A549 (cell line): ENCODE results near the gene S1PR2.

Experiments
- BCL3 ChIP-seq: fragments of >200 bp; sonication (Bioruptor Twin); formaldehyde crosslinking; IDR thresholded peaks from 3 replicates; pipeline ENCODE4 v1.6.1; 2016
- CEBPB ChIP-seq, 2 experiments: fragments of >200 bp in 1 of 2; sonication (Bioruptor Twin) in 1 of 2; formaldehyde crosslinking in 1 of 2; IDR thresholded peaks; 2 replicates each; pipeline ENCODE4 v1.6.1; 2012 to 2016
- CHD2 ChIP-seq: fragments of 150-350 bp; IDR thresholded peaks from 2 replicates; pipeline ENCODE4 v1.6.1; 2014; ENCODE audit warnings: low read length; ENCODE audit not compliant: partially characterized antibody
- EHMT2 ChIP-seq: fragments of 200-600 bp; sonication (generic); IDR thresholded peaks from 2 replicates; pipeline ENCODE4 v1.6.1; 2016; ENCODE audit warnings: antibody characterized with exemption, low read depth, mild to moderate bottlenecking, moderate library complexity
- EP300 ChIP-seq, 2 experiments: fragments of >200 bp; sonication (Bioruptor Twin); formaldehyde crosslinking; IDR thresholded peaks; 2 replicates in 1 of 2; 3 replicates in 1 of 2; pipeline ENCODE4 v1.6.1; 2016 to 2017
- HOXA7 ChIP-seq: fragments of 250-450 bp; sonication (Bioruptor Pico); IDR thresholded peaks from 2 replicates; pipeline ENCODE4 v1.5.0; 2020; ENCODE audit warnings: mild to moderate bottlenecking, moderate library complexity
- HOXB5 ChIP-seq: fragments of 250-450 bp; sonication (Bioruptor Pico); IDR thresholded peaks from 2 replicates; pipeline ENCODE4 v1.5.0; 2020; ENCODE audit warnings: mild to moderate bottlenecking, moderate library complexity
- MAFK ChIP-seq: fragments of 450-650 bp; IDR thresholded peaks from 2 replicates; pipeline ENCODE4 v1.6.1; 2014; ENCODE audit not compliant: partially characterized antibody
- RCOR1 ChIP-seq: fragments of 150-350 bp; IDR thresholded peaks from 2 replicates; pipeline ENCODE4 v1.6.1; 2014; ENCODE audit warnings: antibody characterized with exemption, low read length, low read depth
- RFX5 ChIP-seq: fragments of 450-650 bp; IDR thresholded peaks from 2 replicates; pipeline ENCODE4 v1.7.1; 2014; ENCODE audit warnings: antibody characterized with exemption, mild to moderate bottlenecking, moderate library complexity
- SMC3 ChIP-seq: fragments of >200 bp; sonication (Bioruptor Twin); formaldehyde crosslinking; IDR thresholded peaks from 3 replicates; pipeline ENCODE4 v1.6.1; 2018; ENCODE audit warnings: inconsistent platforms
- TF ChIP-seq, protein P1 (sequence below): fragments of >200 bp; sonication (Bioruptor Twin); formaldehyde crosslinking; IDR thresholded peaks from 3 replicates; pipeline ENCODE4 v1.5.1; 2016
- TF ChIP-seq, protein P2 (sequence below): fragments of 200-600 bp; sonication (generic); IDR thresholded peaks from 2 replicates; pipeline ENCODE4 v1.6.1; 2016; ENCODE audit warnings: antibody characterized with exemption, mild to moderate bottlenecking, moderate library complexity

DNA sequence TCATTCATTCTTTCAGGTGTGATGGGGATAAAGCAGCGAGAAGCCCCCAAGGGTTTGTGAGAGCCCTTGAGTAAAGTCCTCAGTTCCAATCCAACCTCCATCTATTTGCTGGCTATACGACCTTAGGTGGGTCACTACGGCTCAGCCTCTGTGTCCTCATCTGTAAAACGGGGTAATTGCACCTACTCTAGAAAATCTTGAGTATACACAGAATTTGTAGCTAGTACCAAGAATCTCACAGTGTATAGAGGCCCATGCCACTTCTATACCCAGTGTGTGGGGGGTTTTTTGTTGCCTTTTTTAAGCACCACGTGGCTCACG, 36.0 kb downstream of the S1PR2 start:
- TF ChIP-seq CEBPB (IDR thresholded peaks at IDR 0.05) (no peak), HOXA7 (no peak), EHMT2 (no peak), RFX5 (no peak), SMC3 (no peak), HOXB5 (CRISPR knock-in tag) (no peak), EP300 (IDR thresholded peaks at IDR 0.05) (no peak), BCL3 (no peak), RCOR1 (no peak), CHD2 (no peak), MAFK (no peak)
- TF ChIP-seq, protein P1, sequence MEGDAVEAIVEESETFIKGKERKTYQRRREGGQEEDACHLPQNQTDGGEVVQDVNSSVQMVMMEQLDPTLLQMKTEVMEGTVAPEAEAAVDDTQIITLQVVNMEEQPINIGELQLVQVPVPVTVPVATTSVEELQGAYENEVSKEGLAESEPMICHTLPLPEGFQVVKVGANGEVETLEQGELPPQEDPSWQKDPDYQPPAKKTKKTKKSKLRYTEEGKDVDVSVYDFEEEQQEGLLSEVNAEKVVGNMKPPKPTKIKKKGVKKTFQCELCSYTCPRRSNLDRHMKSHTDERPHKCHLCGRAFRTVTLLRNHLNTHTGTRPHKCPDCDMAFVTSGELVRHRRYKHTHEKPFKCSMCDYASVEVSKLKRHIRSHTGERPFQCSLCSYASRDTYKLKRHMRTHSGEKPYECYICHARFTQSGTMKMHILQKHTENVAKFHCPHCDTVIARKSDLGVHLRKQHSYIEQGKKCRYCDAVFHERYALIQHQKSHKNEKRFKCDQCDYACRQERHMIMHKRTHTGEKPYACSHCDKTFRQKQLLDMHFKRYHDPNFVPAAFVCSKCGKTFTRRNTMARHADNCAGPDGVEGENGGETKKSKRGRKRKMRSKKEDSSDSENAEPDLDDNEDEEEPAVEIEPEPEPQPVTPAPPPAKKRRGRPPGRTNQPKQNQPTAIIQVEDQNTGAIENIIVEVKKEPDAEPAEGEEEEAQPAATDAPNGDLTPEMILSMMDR, result no peak
- TF ChIP-seq, protein P2, sequence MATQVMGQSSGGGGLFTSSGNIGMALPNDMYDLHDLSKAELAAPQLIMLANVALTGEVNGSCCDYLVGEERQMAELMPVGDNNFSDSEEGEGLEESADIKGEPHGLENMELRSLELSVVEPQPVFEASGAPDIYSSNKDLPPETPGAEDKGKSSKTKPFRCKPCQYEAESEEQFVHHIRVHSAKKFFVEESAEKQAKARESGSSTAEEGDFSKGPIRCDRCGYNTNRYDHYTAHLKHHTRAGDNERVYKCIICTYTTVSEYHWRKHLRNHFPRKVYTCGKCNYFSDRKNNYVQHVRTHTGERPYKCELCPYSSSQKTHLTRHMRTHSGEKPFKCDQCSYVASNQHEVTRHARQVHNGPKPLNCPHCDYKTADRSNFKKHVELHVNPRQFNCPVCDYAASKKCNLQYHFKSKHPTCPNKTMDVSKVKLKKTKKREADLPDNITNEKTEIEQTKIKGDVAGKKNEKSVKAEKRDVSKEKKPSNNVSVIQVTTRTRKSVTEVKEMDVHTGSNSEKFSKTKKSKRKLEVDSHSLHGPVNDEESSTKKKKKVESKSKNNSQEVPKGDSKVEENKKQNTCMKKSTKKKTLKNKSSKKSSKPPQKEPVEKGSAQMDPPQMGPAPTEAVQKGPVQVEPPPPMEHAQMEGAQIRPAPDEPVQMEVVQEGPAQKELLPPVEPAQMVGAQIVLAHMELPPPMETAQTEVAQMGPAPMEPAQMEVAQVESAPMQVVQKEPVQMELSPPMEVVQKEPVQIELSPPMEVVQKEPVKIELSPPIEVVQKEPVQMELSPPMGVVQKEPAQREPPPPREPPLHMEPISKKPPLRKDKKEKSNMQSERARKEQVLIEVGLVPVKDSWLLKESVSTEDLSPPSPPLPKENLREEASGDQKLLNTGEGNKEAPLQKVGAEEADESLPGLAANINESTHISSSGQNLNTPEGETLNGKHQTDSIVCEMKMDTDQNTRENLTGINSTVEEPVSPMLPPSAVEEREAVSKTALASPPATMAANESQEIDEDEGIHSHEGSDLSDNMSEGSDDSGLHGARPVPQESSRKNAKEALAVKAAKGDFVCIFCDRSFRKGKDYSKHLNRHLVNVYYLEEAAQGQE, result no peak
